ENCODE measurements around the gene EYA4.

EYA4 gene

DNA sequence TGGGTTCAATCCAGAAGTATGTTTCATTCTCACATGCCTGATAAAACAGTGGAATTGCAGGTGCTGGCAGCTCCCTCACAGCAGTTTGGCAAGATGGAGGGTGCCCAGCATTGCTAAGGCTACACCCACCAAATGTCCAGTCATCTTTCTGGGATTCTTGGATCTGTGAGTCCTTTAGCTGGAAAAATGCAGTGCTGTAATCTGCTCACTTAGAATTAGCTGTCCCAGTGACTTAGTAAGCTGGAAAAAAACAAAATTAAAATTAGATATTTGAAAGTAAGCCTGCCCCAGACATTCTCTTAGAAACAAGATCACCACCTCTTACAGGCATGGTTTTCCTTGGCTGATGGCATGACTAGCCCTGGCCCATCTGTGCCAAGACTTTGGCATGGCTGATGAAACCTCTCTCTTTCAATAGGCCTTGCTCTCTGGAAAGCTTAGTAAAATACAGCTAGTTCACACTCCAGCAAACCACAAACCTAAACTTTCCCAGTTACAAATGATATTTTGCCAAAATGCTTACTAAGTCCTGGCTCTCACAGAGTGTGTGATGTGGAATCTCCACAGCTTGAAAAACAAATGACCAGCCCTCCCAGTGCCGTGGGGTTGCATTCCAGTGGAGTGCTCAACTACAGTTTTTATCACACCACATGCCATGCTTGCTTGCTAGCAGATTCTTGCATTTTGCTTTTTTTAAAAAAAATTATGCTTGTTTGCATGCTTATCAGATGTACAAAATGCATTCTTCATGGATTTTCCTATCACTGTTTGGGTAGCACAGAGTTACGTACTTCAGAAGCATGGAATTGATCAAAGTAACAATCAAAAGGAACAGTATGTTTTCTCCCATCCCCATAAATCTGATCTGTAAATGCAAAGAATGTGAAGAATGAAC, 261.5 kb downstream of the EYA4 start:
- intact Hi-C loops (cut with DNase I): no loop called here
- no peak for DNase-seq

DNA sequence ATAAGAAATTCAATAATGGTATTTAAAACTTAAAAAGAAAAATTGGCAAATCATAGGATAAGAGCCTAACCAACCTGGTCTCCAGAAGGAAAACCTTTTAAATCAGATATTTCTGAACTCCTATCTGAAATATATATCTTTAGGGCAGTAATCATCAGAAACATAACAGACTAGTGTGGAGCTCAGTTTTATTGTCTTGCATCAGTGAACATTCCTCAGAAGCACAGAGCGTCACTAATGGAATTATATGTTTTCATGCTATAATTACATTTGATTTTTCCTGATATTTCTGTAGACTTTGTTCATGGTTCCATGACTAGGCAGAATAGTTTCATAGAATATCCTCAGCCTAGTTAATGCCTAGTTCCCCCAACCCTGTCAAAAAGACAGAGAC, 262.2 kb downstream of the EYA4 start:
- no peak for DNase-seq
- intact Hi-C loops (cut with DNase I): no loop called here

DNA sequence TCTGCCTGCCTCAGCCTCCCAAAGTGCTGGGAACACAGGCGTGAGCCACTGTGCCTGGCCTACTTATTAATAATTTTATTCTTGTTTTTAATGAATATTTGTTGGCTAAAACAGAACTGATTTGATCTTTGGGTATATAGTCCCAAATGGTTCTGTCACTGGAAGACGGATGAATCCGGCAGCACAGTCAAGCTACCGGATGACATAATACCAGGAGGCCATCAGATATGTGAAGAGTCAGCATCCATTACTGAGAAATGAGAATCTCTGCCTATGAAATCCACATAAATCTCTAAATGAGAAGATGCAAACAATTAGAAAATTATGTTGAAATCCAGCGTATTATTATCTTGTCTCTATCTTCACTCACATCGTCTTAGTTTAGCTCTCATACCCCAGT, 263.0 kb downstream of the EYA4 start:
- DNase-seq: no peak
- intact Hi-C loops (cut with DNase I): no loop called here

DNA sequence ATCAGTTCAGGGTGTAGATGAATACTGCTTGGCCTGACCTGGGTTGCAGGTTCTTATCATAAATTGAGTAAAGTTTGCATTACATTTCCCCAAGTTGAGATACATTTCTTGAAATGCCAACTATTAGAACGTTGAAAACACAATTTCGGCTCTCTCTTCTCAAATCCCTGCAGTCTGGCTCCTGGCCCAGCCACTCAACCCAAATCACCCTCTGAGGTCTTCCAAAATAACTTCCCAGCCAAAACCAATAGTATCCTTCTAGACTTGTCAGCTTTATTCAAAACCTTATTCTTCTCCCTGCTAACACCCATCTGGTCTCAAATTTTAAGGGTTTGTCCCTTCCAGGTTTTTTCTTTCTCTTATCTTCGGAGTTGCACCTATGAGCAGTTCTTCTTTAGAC, 263.6 kb downstream of the EYA4 start:
- no peak for DNase-seq
- intact Hi-C loops (cut with DNase I): loop anchor here (5.0 kb wide), 1 partner anchor 217 kb away; no protein-coding TSS in a partner anchor

DNA sequence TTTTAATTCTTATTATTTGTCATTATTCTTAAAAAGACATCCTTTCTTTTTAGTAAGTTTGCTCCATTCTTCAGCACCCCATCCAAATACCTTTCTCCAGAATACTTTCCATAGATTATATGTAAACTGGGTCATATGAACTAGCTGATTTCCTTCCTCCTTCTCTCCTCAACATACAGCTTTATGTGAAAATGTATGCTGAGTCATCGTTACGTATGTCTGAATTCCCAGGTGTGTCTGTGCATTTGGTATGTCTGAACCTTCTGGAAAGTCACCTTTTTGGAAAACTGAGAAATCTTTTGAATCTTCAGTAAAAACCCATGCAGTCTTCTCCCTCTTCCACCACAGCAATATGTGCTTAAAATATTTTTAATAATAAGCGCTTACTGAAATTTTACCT, 264.5 kb downstream of the EYA4 start:
- no peak for DNase-seq
- intact Hi-C loops (cut with DNase I): loop anchor here (5.0 kb wide), 1 partner anchor 218 kb away; no protein-coding TSS in a partner anchor

DNA sequence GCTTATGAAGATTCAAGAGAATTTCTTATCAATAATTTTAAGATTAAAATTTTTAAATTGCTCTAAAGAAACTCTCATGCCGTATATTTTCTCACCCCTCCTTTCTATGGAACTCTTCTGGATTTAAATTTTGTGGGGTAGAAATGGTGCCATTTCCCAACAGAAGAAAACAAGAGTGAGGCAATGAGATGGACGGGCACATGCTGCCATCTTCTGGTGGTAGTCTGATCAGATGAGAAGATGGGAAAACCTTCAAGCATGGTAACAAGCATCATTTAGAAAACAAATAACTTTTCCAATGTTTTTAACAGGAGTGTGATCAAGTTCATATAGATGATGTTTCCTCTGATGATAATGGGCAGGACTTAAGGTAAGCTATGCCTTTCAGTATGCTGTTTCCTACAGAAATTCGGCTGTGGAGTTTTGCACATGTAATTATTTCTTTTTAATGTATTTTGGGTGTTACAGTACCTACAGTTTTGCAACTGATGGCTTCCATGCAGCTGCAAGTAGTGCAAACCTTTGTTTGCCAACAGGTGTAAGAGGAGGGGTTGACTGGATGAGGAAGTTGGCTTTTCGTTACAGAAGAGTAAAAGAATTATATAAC, 271.4 kb downstream of the EYA4 start:
- intact Hi-C loops (cut with DNase I): loop anchor here (1.0 to 5.0 kb wide), 4 partner anchors 270 to 682 kb away; partner anchors contain the start of gene EYA4
- peak in 9 of 10 donors; percentile 29 to 92 (median 67) for DNase-seq

DNA sequence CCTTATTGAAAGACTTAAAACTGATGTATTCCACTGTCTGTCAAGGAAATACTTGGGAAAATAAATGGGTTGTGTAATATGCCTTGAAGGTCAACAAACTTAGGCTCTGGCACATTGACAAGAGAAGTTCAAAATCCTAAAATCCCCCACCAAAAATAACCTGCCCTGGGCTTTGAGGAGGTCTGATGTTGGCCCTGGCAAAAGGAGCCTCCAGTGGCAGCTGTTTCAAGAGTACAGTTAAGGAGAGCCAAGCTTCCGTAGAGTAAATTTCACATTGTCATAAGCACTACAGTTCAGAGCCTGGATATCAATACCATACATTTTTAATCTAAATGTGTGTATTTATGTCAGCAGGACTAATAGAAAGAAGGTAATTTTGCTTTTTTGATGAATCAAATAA, 282.7 kb downstream of the EYA4 start:
- no peak for DNase-seq
- intact Hi-C loops (cut with DNase I): no loop called here

DNA sequence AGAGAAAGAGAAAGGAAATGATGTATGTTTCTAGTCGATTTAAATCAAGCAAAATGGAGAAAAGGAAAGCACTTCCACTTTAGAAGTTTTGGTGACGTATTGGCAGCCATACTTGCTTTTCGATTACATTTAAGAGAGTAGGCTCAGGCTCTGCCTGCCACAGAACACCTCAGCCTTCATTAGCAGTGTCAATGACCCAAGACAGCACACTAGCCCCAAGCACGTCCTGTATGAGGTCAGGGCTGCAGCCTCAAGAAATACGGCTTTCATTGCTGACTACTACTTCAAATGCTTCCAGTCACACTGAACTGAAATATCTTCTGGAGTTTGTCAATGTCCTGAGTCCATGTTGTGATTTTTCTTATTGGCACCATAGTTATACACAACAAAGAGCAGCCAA, 285.3 kb downstream of the EYA4 start:
- intact Hi-C loops (cut with DNase I): no loop called here
- no peak for DNase-seq

DNA sequence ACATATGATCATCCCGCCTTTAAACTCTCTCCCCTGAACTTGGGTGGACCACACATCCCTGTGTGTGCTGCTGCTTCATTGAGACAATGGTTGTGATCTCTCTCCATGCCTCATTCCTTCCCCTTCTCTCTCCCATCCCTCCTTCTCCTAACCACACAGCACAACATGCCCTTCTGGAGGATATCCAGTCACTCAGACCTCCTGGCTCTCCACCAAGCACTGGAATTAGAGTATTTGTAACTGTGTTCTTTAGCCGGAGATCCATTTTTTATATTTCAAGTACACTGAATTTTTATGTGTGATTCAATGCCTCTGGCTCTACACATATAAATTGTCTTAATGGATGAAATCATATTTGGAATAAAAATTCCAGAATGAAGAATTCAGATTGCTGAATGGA, 287.4 kb downstream of the EYA4 start:
- intact Hi-C loops (cut with DNase I): no loop called here
- no peak for DNase-seq

DNA sequence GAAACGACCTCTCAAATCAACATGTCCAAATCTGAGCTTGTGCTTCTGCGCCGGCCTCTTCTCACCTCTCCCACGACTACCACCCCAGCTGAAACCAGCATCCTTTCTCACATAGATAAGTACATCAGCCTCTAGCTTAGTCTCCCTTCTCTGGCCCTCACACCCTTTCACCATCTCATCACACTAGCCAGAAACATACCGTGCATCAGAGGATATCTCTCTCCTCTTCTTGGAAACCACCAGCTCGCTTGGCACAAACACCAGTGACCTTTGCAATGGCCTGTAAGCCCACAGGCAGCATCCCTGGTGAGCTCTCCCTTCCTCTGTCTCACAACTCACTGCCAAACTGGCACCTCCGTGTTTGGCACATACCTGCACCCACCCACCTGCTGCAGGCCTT, 291.8 kb downstream of the EYA4 start:
- peak in 1 of 10 donors; percentile 29 for DNase-seq
- intact Hi-C loops (cut with DNase I): no loop called here

DNA sequence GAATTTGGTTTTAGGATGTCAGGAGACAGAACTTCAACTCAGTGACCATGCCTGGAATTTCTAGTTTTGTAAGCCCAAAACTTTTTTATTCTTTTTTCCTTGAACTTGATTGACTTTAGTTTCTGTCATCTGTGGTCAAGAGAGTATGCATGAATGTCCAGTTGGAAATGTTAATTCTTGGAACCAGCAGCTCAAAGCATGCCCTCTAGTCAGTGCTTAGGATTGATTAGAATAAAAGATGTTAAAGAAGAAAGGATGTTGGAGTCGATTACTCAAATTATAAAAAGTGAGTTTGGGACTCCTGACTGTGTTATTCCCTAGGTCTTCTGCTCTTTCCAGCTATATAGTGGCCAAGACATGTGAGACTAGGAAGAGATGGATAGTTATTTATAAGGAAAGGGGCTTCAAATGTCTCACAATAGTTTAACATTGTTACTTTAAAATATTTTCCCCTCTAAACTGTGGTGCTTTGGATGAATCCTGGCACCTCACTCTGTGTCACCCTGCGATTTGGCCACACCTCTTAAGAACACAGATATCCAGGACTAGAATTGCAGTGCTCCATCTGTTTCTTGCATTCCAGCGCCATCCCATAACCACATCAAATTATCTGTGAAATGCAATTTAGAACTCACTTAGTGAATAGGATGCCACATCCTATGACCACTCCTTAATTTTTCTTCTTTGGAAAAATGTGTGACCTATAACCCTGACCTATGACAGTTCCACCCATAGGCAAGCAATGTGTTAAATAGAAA, 298.5 kb downstream of the EYA4 start:
- intact Hi-C loops (cut with DNase I): no loop called here
- no peak for DNase-seq

DNA sequence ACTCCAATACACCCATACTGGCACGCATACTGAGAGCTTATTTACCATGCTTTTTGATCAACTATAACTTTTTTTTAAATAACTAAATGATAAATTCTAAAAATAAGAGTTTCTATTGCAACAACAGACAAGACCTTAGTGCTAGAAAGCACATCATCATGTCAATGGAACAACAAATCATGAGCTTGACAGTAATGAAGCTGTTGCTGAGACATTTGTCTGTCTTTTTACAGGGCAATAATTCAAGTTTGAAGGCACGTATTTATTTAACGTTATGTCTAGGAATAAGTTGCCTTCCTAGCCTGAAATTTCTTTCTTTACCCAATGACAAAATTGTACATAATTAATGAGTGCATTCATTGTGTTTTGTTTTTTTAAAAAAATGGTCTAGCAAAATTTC, 299.2 kb downstream of the EYA4 start:
- intact Hi-C loops (cut with DNase I): no loop called here

DNA sequence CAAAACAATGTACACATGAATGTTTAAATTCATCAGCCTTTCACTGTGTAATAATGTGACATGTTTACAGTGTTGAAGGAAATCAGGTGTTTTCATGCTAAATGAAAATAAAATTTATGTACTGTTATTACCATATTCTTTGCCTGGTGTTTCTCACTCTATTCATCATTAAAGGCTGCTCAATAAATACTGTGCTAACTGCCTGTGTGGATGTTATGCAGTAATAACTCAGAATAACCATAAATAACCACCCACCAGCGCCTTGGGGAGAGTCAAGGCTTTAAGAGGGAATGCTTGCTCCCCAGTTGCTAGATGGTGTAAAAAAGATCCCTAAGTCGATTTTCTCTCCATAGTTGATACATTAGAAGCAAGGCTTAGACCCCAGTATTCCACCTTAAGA, 299.9 kb downstream of the EYA4 start:
- DNase-seq: no peak
- intact Hi-C loops (cut with DNase I): no loop called here

More for the DNA sequence above, 299.2 kb downstream of the EYA4 start:
- DNase-seq: no peak

DNA sequence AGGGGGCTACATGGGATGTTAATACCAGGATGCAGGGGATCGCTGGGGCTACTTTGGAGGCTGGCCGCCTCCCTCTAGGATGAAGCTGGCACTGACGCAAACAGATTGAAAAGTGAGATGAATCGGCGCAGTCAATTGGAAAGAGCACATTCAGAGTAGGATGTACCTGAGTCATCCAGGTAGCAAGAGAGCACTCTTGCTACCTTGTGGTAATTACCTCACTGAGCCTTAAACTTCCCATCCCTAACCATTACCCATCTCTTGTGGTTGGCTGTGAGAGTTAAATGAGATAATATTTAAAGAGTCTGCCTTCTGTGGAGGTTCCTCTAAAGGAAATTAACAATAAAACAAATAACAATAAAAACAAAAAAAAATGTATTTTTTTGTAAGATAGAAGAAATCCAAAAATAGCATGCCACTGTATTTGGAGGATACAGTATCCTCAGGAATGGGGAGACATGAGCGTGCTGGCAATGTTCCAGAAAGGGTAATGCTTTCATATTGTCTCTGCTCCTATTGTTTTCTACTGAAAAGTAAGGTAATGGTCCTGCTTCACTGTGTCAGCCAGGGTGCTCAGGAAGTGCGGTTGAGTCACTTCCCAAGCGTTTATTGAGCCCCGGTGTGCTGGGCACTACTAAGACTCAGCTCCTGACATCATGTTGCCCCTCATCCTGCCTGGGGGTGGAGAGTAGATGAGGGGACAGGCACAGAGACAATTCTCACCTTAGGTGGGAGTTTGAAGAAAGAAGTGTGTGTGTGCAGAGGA, 301.1 kb downstream of the EYA4 start:
- no peak for DNase-seq
- intact Hi-C loops (cut with DNase I): no loop called here

DNA sequence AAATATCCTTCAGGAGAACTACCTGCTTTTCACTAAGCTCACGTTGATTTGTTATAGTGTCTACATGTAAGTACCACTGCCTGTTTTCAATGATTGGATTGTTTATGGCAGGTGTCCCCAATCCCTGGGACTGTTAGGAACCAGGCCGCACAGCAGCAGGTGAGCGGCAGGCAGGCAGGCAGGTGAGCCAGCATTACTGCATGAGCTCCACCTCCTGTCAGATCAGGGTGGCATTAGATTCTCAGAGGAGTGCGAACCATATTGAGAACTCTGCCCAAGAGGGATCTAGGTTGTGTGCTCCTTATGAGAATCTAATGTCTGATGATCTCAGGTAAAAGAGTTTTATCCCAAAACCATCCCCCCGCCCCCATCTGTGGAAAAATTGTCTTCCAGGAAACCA, 303.3 kb downstream of the EYA4 start:
- DNase-seq: no peak
- intact Hi-C loops (cut with DNase I): no loop called here

DNA sequence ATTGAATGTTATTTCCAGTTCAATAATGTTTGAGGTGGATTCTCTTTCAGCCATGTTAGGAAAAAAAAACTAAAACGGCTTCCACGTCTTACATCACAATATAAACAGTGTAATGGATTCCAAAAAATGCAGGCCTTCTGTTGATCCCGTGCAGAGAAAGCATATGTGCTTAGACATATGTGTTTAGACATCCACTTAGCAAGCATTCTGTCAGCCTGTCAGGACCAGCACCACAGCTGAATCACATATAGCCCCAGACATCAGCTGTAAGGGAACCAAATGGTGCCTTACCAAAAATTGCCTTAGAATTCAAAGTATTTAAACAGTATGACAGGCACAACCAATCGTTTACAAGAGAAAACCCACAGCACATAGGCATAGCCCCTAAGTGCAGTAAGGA, 304.9 kb downstream of the EYA4 start:
- no peak for DNase-seq
- intact Hi-C loops (cut with DNase I): no loop called here

DNA sequence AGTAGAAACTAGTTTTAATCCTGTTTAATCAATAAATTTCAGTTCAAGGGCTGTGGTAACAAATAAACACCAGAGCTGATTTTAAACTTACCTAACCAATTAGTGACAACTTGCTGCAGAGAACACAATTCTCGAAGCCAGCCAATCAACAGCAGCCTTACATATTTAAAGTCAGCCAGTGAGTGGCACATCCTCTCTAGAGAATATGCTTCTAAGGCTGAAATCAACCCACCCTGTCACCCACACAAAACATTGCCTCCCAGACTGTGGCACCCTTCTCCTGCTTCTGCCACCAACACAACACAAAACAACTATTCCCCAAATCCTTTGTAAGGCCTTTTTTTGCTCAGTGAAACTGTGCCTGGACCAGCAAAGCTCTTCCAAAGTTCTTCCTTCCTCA, 306.0 kb downstream of the EYA4 start:
- intact Hi-C loops (cut with DNase I): no loop called here
- no peak for DNase-seq

DNA sequence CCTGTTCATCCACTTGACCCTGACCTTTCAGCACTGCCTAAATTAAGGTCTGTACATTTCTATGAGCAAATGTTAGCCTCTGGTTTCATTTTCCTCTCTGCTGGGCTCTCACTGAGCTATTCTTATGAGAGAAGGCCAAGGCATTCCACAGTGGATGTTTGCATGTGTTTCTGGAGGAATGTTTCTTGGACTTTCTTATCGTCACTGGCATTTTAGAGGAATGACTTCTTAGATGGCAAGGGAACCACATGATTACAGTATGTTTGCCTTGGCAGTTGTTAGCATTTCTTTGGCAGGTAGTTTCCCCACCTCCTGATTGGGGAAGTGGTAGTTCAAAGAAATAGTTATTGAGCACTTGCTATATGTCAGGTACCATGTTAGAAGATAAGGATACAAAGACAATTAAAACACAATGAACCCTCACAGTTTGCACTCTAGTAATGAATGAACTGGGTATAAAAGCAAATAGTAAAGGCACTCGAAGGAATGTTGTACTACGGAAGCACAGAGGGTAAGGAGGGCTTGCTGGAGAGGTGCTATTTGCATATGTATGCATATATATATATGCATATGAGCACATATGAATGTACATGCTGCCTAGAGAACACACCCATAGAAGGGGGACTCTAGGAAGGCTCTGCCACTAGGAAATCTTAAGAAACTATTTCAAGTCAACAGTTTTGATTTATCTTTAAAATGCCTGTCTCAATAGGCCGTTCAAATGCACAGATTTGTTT, 307.4 kb downstream of the EYA4 start:
- intact Hi-C loops (cut with DNase I): no loop called here
- no peak for DNase-seq

DNA sequence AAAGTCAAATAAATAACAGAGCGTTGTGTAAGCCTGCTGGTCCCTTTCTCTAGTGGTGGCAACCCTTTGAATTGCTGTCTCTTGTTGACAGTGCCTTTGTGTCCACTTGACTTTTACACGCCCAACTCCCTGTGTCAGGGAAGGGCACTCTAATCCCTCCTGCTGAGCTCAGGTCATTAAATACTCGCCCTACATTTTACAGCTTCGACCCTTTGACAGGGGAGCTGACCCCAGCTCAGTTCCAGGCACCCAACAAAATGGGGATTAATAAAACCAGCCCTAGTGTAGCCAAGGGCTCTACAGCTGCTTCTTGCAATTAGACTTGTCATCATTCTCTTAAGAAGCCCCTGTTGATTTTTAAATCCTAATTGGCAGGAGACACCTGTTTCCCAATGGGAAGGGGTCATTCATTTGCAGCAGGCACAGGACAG, 308.2 kb downstream of the EYA4 start:
- intact Hi-C loops (cut with DNase I): no loop called here
- DNase-seq: no peak

DNA sequence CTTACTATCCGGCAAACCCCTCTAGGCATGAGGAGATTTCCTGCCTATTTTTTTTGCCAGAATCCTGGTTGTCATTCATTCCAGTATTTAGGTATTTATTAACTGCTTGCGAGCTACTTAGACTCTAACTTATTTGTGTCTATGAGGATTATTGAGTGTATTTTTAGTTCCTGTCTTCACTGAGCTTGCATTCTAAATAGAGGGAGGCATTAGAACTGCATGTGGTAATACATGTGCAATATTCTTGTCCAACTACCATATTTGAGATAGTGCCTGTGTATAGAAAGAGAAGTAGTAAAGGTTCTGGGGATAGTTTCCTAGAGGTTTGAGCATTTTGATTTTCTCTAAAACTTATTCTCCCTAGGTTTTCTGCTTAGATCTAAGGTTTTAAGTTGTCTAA, 308.9 kb downstream of the EYA4 start:
- no peak for DNase-seq
- intact Hi-C loops (cut with DNase I): no loop called here

All from posterior cingulate gyrus (tissue), 11 donors.